Hypothalamus (tissue), 51 donors: ENCODE results near the gene TMEFF2.

Experiments
- DNase-seq, 51 donors: peaks; one replicate each; lab custom pipeline; 2025; lab: John Stamatoyannopoulos, UW

The TMEFF2 gene

GRCh38 chr2:192026059-192026824 lies 168.5 kb downstream of the TMEFF2 start:
- DNase-seq, result no peak

GRCh38 chr2:192025637-192026036 lies 169.1 kb downstream of the TMEFF2 start:
- DNase-seq, result no peak

GRCh38 chr2:192023006-192023405 lies 171.7 kb downstream of the TMEFF2 start:
- no peak for DNase-seq

GRCh38 chr2:192017844-192018243 lies 176.9 kb downstream of the TMEFF2 start:
- DNase-seq, result no peak

- no peak for DNase-seq
Measured at GRCh38 chr2:192016265-192016664, 178.5 kb downstream of the TMEFF2 start.

- DNase-seq, result no peak
Measured at GRCh38 chr2:192013211-192013610, 181.5 kb downstream of the TMEFF2 start.

- no peak for DNase-seq
Measured at GRCh38 chr2:192011196-192011595, 183.5 kb downstream of the TMEFF2 start.

GRCh38 chr2:192010073-192010472 lies 184.7 kb downstream of the TMEFF2 start:
- no peak for DNase-seq

- DNase-seq, result no peak
Measured at GRCh38 chr2:192007581-192008228, 187.0 kb downstream of the TMEFF2 start.

- DNase-seq, result no peak
Measured at GRCh38 chr2:192005211-192005610, 189.5 kb downstream of the TMEFF2 start.

- DNase-seq, result no peak
Measured at GRCh38 chr2:192004188-192004963, 190.4 kb downstream of the TMEFF2 start.

- no peak for DNase-seq
Measured at GRCh38 chr2:192002418-192002817, 192.3 kb downstream of the TMEFF2 start.

GRCh38 chr2:192000196-192000980 lies 194.3 kb downstream of the TMEFF2 start:
- no peak for DNase-seq

- DNase-seq, result no peak
Measured at GRCh38 chr2:191999101-191999841, 195.5 kb downstream of the TMEFF2 start.

- no peak for DNase-seq
Measured at GRCh38 chr2:191995285-191995684, 199.4 kb downstream of the TMEFF2 start.

GRCh38 chr2:191994749-191995148 lies 200.0 kb downstream of the TMEFF2 start:
- no peak for DNase-seq

- no peak for DNase-seq
Measured at GRCh38 chr2:191991442-191991841, 203.3 kb downstream of the TMEFF2 start.

GRCh38 chr2:191985740-191986139 lies 209.0 kb downstream of the TMEFF2 start:
- DNase-seq, result no peak

- no peak for DNase-seq
Measured at GRCh38 chr2:191983591-191983990, 211.1 kb downstream of the TMEFF2 start.

GRCh38 chr2:191983186-191983585 lies 211.5 kb downstream of the TMEFF2 start:
- DNase-seq, result no peak
